GM10847 (cell line): ENCODE results near the gene TSFM.

Experiments
- POLR2A ChIP-seq: IDR thresholded peaks from 2 replicates; pipeline ENCODE4 v1.6.1; 2011; ENCODE audit not compliant: insufficient read length; ENCODE audit errors: extremely low read depth

The TSFM gene

GRCh38 chr12:57755194-57755453 lies 27.5 kb upstream of the TSFM start:
- TF ChIP-seq POLR2A, result no peak

- no peak for TF ChIP-seq POLR2A
Measured at GRCh38 chr12:57755454-57756372, 26.9 kb upstream of the TSFM start.

GRCh38 chr12:57756406-57757341 lies 25.9 kb upstream of the TSFM start:
- no peak for TF ChIP-seq POLR2A

- no peak for TF ChIP-seq POLR2A
Measured at GRCh38 chr12:57757771-57758170, 24.8 kb upstream of the TSFM start.

GRCh38 chr12:57758552-57759359 lies 23.8 kb upstream of the TSFM start:
- TF ChIP-seq POLR2A, result no peak

GRCh38 chr12:57759360-57759980 lies 23.1 kb upstream of the TSFM start:
- no peak for TF ChIP-seq POLR2A

- TF ChIP-seq POLR2A, result no peak
Measured at GRCh38 chr12:57760347-57760982, 22.1 kb upstream of the TSFM start.

GRCh38 chr12:57761391-57761998 lies 21.1 kb upstream of the TSFM start:
- TF ChIP-seq POLR2A, result no peak

GRCh38 chr12:57762463-57762862 lies 20.1 kb upstream of the TSFM start:
- TF ChIP-seq POLR2A, result no peak

- no peak for TF ChIP-seq POLR2A
Measured at GRCh38 chr12:57763881-57764661, 18.5 kb upstream of the TSFM start.

GRCh38 chr12:57764662-57765002 lies 18.0 kb upstream of the TSFM start:
- no peak for TF ChIP-seq POLR2A

GRCh38 chr12:57765003-57765697 lies 17.4 kb upstream of the TSFM start:
- TF ChIP-seq POLR2A, result no peak

- no peak for TF ChIP-seq POLR2A
Measured at GRCh38 chr12:57765698-57766463, 16.7 kb upstream of the TSFM start.
